GM12878 (cell line): Measurements from ENCODE around the gene ALCAM. TPM values are rescaled to one million over a fixed set of nuclear protein-coding genes. Genes with fewer than 3 reads are reported as not detected.

Experiments
- ASH2L ChIP-seq: fragments of 300-600, 200-600 bp; sonication (generic); IDR thresholded peaks from 2 replicates; pipeline ENCODE4 v1.6.1; 2017; ENCODE audit warnings: low read depth, mild to moderate bottlenecking, borderline replicate concordance
- ATF2 ChIP-seq: IDR thresholded peaks from 2 replicates; pipeline ENCODE4 v1.6.1; 2012; ENCODE audit warnings: low read length, inconsistent platforms
- BCL11A ChIP-seq: IDR thresholded peaks from 2 replicates; pipeline ENCODE4 v1.6.1; 2011; ENCODE audit warnings: low read depth, low read length
- CBX5 ChIP-seq: sonication (generic); IDR thresholded peaks from 2 replicates; pipeline ENCODE4 v1.6.1; 2016; ENCODE audit warnings: low read depth, moderate library complexity, mild to moderate bottlenecking, inconsistent platforms
- DPF2 ChIP-seq: fragments of 450-650 bp; IDR thresholded peaks from 2 replicates; pipeline ENCODE4 v1.6.1; 2017; ENCODE audit warnings: mild to moderate bottlenecking
- EP300 ChIP-seq, 2 experiments: fragments of 150-350 bp in 1 of 2; IDR thresholded peaks; 2 replicates each; pipeline ENCODE4 v1.6.1; 2011 to 2012; ENCODE audit warnings: low read depth in 2 of 2, low read length in 2 of 2, borderline replicate concordance in 1 of 2, improper control_type of control experiment in 1 of 2, inconsistent platforms in 1 of 2; ENCODE audit not compliant: control insufficient read depth in 1 of 2
- JUNB ChIP-seq: IDR thresholded peaks from 2 replicates; pipeline ENCODE4 v1.6.1; 2016; ENCODE audit warnings: antibody characterized with exemption, mild to moderate bottlenecking
- PKNOX1 ChIP-seq: fragments of 450-650 bp; IDR thresholded peaks from 2 replicates; pipeline ENCODE4 v1.6.1; 2016; ENCODE audit warnings: mild to moderate bottlenecking
- SPI1 ChIP-seq: IDR thresholded peaks from 2 replicates; pipeline ENCODE4 v1.6.1; 2011; ENCODE audit warnings: low read depth, mild to moderate bottlenecking, low read length, moderate library complexity, borderline replicate concordance; ENCODE audit not compliant: insufficient read depth
- YY1 ChIP-seq: IDR thresholded peaks from 2 replicates; pipeline ENCODE4 v1.6.1; 2011; ENCODE audit warnings: low read depth, mild to moderate bottlenecking, low read length
- ZNF207 ChIP-seq: fragments of 450-650 bp; IDR thresholded peaks from 2 replicates; pipeline ENCODE4 v1.6.1; 2014; ENCODE audit warnings: antibody characterized with exemption, mild to moderate bottlenecking, borderline replicate concordance
- ZNF384 ChIP-seq: IDR thresholded peaks from 2 replicates; pipeline ENCODE4 v1.6.1; 2012; ENCODE audit warnings: low read depth, mild to moderate bottlenecking, low read length, improper control_type of control experiment, borderline replicate concordance
- polyA plus RNA-seq, 11 experiments: library from polyadenylated mRNA; depleted of rRNA in 4 of 11; unstranded in 6 of 11; stranded (reverse) in 5 of 11; fragments of >200 nt; fragmentation: Nextera tagmentation in 4 of 11; fragmentation: Illumina TruSeq in 1 of 11; extraction: Ambion mirVana in 4 of 11; extraction: Trizol in 1 of 11; gene quantifications; 1 replicate in 1 of 11; 2 replicates in 10 of 11; pipeline versions ENCODE4 v1.2.1 to v1.2.3, GENCODE V29; 2011 to 2016; ENCODE audit warnings: inconsistent platforms in 2 of 11, missing spikeins in 2 of 11, low read depth in 1 of 11
- total RNA-seq, 4 experiments: library from RNA; depleted of rRNA in 3 of 4; stranded (reverse); fragments of >200 nt in 3 of 4; fragmentation: Illumina TruSeq in 1 of 4; extraction: Trizol in 1 of 4; gene quantifications; 2 replicates each; pipeline versions ENCODE4 v1.2.1 to v1.2.3, GENCODE V29; 2013 to 2021

ALCAM gene
- total and polyA plus RNA-seq, 10 of the 15 experiments (the other 5 are each of a cell fraction or from before 2014, with no cell fraction given), result 12.2 to 54.2 (median 32.6) TPM

GRCh38 chr3:105322570-105323273, 44.0 kb upstream of the ALCAM start (continued):
- TF ChIP-seq YY1 (no peak), BCL11A (0 out of 2 replicates have a peak, but pooled peaks have one; percentile 18), SPI1 (peak; percentile 20; the same call in 1 of the 2 replicates), ZNF207 (no peak), ASH2L (no peak), PKNOX1 (0 out of 2 replicates have a peak, but pooled peaks have one; percentile 21), ATF2 (peak; percentile 65), EP300 (IDR thresholded peaks at IDR 0.05; ENCODE audit: borderline replicate concordance in 1 of 2, control insufficient read depth in 1 of 2, low read depth in 2 of 2, low read length in 2 of 2) (peak in 1 of 2 experiments; percentile 62; a peak in 1 of 4 replicates), DPF2 (0 out of 2 replicates have a peak, but pooled peaks have one; percentile 32), ZNF384 (peak; percentile 73; the same call in 1 of the 2 replicates), CBX5 (peak; percentile 79; the same call in 1 of the 2 replicates), JUNB (peak; percentile 93)
